ENCODE results near the gene NACC2. TPM values are rescaled to one million over a fixed set of nuclear protein-coding genes. Genes with fewer than 3 reads are reported as not detected.

The NACC2 gene
- total and polyA plus RNA-seq, 10 of the 15 experiments (the other 5 are each of a cell fraction or from before 2014, with no cell fraction given), result 0.66 to 14.7 (median 3.5) TPM

- TF ChIP-seq ATF7 (IDR thresholded peaks at IDR 0.05; ENCODE audit: low read depth) (no peak), PKNOX1 (IDR thresholded peaks at IDR 0.05) (no peak), GATAD2B (conservative IDR thresholded peaks at IDR 0.05; ENCODE audit: low read depth) (no peak), MXI1 (IDR thresholded peaks at IDR 0.05; ENCODE audit: low read depth, low read length) (no peak)
These were observed 65.5 kb downstream of the NACC2 start (continued) for GRCh38 chr9:136029556-136029955.

GRCh38 chr9:136028760-136029470 lies 66.2 kb downstream of the NACC2 start:
- H3K27me3 ChIP-seq (replicated peaks in 1 of 2; ENCODE audit: control insufficient read depth in 2 of 2, insufficient read depth in 2 of 2, low read length in 1 of 2), result no peaks in the 10 kb centered on the region
- DNase-seq (ENCODE audit: low read depth, low spot score), result no peak
- peaks cover 11% of the 10 kb centered on the region; the same call in 1 of the 3 replicates for H3K9me3 ChIP-seq (replicated peaks; ENCODE audit: control insufficient read depth, insufficient read depth, low read length)
- SMC1A ChIA-PET (ENCODE audit: uncharacterized antibody, unreplicated experiment), result no interaction called here
- H3K9ac ChIP-seq (ENCODE audit: control insufficient read depth, insufficient read depth, low read length), result no peak overlapping the region
- no peak for FAIRE-seq
- ATAC-seq, result no peak
- no peak overlapping the region for H3K4me2 ChIP-seq (ENCODE audit: control insufficient read depth, insufficient read depth)
- H3K4me1 ChIP-seq (ENCODE audit: control insufficient read depth, insufficient read depth, low read length), result no peaks in the 10 kb centered on the region
- WGBS (ENCODE audit: insufficient coverage, insufficient replicate concordance, low lambda C conversion rate, missing lambda C conversion rate), result 62% methylated on average over 10 of the region's 10 CpGs
- no peak overlapping the region for H3K4me3 ChIP-seq
- POLR2A ChIA-PET, result no interaction called here
- in situ Hi-C loops (cut with MboI) (no loop called here), intact Hi-C loops (cut with micrococcal nuclease; ENCODE audit: unreplicated experiment) (no loop called here)
- H3K36me3 ChIP-seq (ENCODE audit: control insufficient read depth in 2 of 2, insufficient read depth in 2 of 2, low read length in 1 of 2), result peaks cover 0 to 2% of the 10 kb centered on the region in 2 experiments; a peak in 1 of 4 replicates
- H3K27ac ChIP-seq (ENCODE audit: control insufficient read depth, insufficient read depth), result no peak overlapping the region
- RAD21 ChIA-PET (ENCODE audit: unreplicated experiment), result no interaction called here
- no peaks in the 10 kb centered on the region for H4K20me1 ChIP-seq (ENCODE audit: control insufficient read depth, insufficient read depth)
- no peaks in the 10 kb centered on the region for H3K79me2 ChIP-seq (ENCODE audit: control insufficient read depth, insufficient read depth, low read length)
- no peak overlapping the region for H2AFZ ChIP-seq (ENCODE audit: control insufficient read depth, low read depth, low read length)
- no TSS peak for BruUV-seq (replicated peaks)
- CTCF ChIA-PET, result no interaction called here
- TF ChIP-seq SREBF1 (IDR thresholded peaks at IDR 0.05; ENCODE audit: low read length), result no peak
- TF ChIP-seq RFX5 (IDR thresholded peaks at IDR 0.05; ENCODE audit: low read depth, low read length), result no peak
- no peak for TF ChIP-seq E2F8 (IDR thresholded peaks at IDR 0.05; ENCODE audit: low read depth, partially characterized antibody)
- no peak for TF ChIP-seq ZBED1 (IDR thresholded peaks at IDR 0.05; ENCODE audit: borderline replicate concordance)
- TF ChIP-seq PAX5 (IDR thresholded peaks at IDR 0.05; ENCODE audit: borderline replicate concordance, low read depth, low read length), result no peak
- no peak for TF ChIP-seq POU2F2 (IDR thresholded peaks at IDR 0.05; ENCODE audit: borderline replicate concordance, low read depth, low read length)
- TF ChIP-seq USF2 (IDR thresholded peaks at IDR 0.05; ENCODE audit: borderline replicate concordance, low read depth, low read length), result no peak
- no peak for TF ChIP-seq EZH2 (IDR thresholded peaks at IDR 0.05; ENCODE audit: borderline replicate concordance, control insufficient read depth, low read depth, low read length)
- TF ChIP-seq CBX3 (IDR thresholded peaks at IDR 0.05; ENCODE audit: borderline replicate concordance, low read depth), result no peak
- TF ChIP-seq BCL3 (IDR thresholded peaks at IDR 0.05; ENCODE audit: borderline replicate concordance, insufficient read depth, low read depth, low read length, poor library complexity, severe bottlenecking), result no peak
- no peak for TF ChIP-seq SP1 (IDR thresholded peaks at IDR 0.05; ENCODE audit: low read depth, low read length)

Measured in GM12878 (cell line).